Neural progenitor cell (in vitro differentiated cells): ENCODE data around the gene POU6F2. TPM values are rescaled to one million over a fixed set of nuclear protein-coding genes. Genes with fewer than 3 reads are reported as not detected.

Experiments used
- DNase-seq: peaks from one replicate; pipeline ENCODE4 v3.0.0-alpha.2; 2016; ENCODE audit warnings: low spot score
- H2AFZ ChIP-seq: fragments of 200-600 bp; sonication (generic); replicated peaks from 2 replicates; pipeline ENCODE4 v1.6.1; 2016; ENCODE audit warnings: antibody characterized with exemption
- H3F3A ChIP-seq: fragments of 200-600 bp; sonication (generic); 2 replicates; pipeline ENCODE4 v1.6.1; 2016; ENCODE audit warnings: antibody characterized with exemption, low read depth
- H3K27ac ChIP-seq: fragments of 200-600 bp; sonication (generic); 2 replicates; pipeline ENCODE4 v1.5.1; 2016; ENCODE audit warnings: mild to moderate bottlenecking
- H3K27me3 ChIP-seq: fragments of 200-600 bp; sonication (generic); 2 replicates; pipeline ENCODE4 v1.6.1; 2016; ENCODE audit warnings: mild to moderate bottlenecking, moderate library complexity
- H3K36me3 ChIP-seq: fragments of 200-600 bp; sonication (generic); 2 replicates; pipeline ENCODE4 v1.5.1; 2016
- H3K4me1 ChIP-seq: fragments of 200-600 bp; sonication (generic); 2 replicates; pipeline ENCODE4 v1.6.1; 2016; ENCODE audit warnings: mixed run types
- H3K4me2 ChIP-seq: fragments of 200-600 bp; sonication (generic); 2 replicates; pipeline ENCODE4 v1.6.1; 2016
- H3K4me3 ChIP-seq: fragments of 200-600 bp; sonication (generic); 2 replicates; pipeline ENCODE4 v1.5.1; 2016
- H3K79me2 ChIP-seq: fragments of 200-600 bp; sonication (generic); 2 replicates; pipeline ENCODE4 v1.6.1; 2016; ENCODE audit warnings: low read depth
- H3K9ac ChIP-seq: fragments of 200-600 bp; sonication (generic); 2 replicates; pipeline ENCODE4 v1.6.1; 2016
- H3K9me3 ChIP-seq: fragments of 200-600 bp; sonication (generic); 2 replicates; pipeline ENCODE4 v1.5.1; 2016; ENCODE audit warnings: low read depth
- H4K20me1 ChIP-seq: fragments of 200-600 bp; sonication (generic); 2 replicates; pipeline ENCODE4 v1.6.1; 2016; ENCODE audit warnings: low read depth
- H3K27ac Mint-ChIP-seq: 3 replicates; pipeline ENCODE4 v1.8.0; 2021; ENCODE audit warnings: mixed read lengths
- H3K27me3 Mint-ChIP-seq: 2 replicates; pipeline ENCODE4 v1.8.0; 2022; ENCODE audit warnings: low read depth, mild to moderate bottlenecking, inconsistent platforms, moderate library complexity, mixed read lengths; ENCODE audit not compliant: insufficient read depth
- H3K36me3 Mint-ChIP-seq: 3 replicates; pipeline ENCODE4 v1.8.0; 2021; ENCODE audit warnings: mixed read lengths
- H3K4me1 Mint-ChIP-seq: 3 replicates; pipeline ENCODE4 v1.8.0; 2021; ENCODE audit warnings: mixed read lengths
- H3K4me3 Mint-ChIP-seq: 3 replicates; pipeline ENCODE4 v1.8.0; 2021; ENCODE audit warnings: mild to moderate bottlenecking, moderate library complexity, mixed read lengths
- H3K9me3 Mint-ChIP-seq: 3 replicates; pipeline ENCODE4 v1.8.0; 2020; ENCODE audit warnings: mixed read lengths
- EZH2 ChIP-seq: fragments of 200-600 bp; sonication (generic); IDR thresholded peaks from 2 replicates; pipeline ENCODE4 v1.6.1; 2017; ENCODE audit warnings: antibody characterized with exemption, mild to moderate bottlenecking, moderate library complexity
- EZH2phosphoT487 ChIP-seq: fragments of 200-600 bp; sonication (generic); IDR thresholded peaks from 2 replicates; pipeline ENCODE4 v1.6.1; 2017; ENCODE audit warnings: antibody characterized with exemption
- total RNA-seq: library from RNA; depleted of rRNA; stranded (reverse); fragments of >200 nt; gene quantifications from 2 replicates; pipeline ENCODE4 v1.2.3, GENCODE V29; 2015; ENCODE audit warnings: low replicate concordance
- TF ChIP-seq, protein P1 (sequence below): fragments of 200-600 bp; sonication (generic); IDR thresholded peaks from 2 replicates; pipeline ENCODE4 v1.5.1; 2017; ENCODE audit warnings: antibody characterized with exemption, mild to moderate bottlenecking

Gene POU6F2
- total RNA-seq: 3.4 and 4.0 TPM in 2 replicates

DNA sequence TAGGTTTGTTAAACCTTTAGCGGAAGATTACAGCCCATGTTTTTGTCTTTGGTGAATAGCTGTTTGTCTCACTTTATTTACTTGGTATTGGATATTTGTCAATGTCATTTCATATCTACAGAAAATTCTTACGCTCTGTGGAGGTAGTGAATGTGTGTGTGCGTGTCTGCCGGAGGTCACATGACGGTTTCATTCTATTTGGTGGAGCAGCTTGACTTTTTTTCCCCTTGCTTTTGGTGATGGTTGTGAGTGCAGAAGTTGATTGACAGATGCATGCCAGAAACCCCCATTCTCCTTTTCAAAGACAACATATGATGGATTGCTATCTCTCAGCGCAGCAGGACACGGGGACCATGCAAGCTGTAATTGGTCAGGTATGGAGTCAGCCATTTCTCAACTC lies at the start of gene POU6F2:
Gene POU6F2, plus strand, starts transcription at position 225 of the 400 bp plus-strand sequence. Its CDS starts 45 bp downstream, at position 270.
- Mint-ChIP-seq H3K27ac (peak within 1 kb of the TSS; percentile 31), H3K4me3 (peak within 1 kb of the TSS; percentile 22), H3K27me3 (peaks cover 2% of the 10 kb centered on the region), H3K9me3 (no peaks in the 10 kb centered on the region), H3K36me3 (no peaks in the 10 kb centered on the region), H3K4me1 (peaks cover 16% of the 10 kb centered on the region)
- TF ChIP-seq, protein P1, sequence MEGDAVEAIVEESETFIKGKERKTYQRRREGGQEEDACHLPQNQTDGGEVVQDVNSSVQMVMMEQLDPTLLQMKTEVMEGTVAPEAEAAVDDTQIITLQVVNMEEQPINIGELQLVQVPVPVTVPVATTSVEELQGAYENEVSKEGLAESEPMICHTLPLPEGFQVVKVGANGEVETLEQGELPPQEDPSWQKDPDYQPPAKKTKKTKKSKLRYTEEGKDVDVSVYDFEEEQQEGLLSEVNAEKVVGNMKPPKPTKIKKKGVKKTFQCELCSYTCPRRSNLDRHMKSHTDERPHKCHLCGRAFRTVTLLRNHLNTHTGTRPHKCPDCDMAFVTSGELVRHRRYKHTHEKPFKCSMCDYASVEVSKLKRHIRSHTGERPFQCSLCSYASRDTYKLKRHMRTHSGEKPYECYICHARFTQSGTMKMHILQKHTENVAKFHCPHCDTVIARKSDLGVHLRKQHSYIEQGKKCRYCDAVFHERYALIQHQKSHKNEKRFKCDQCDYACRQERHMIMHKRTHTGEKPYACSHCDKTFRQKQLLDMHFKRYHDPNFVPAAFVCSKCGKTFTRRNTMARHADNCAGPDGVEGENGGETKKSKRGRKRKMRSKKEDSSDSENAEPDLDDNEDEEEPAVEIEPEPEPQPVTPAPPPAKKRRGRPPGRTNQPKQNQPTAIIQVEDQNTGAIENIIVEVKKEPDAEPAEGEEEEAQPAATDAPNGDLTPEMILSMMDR: no peak
- Histone ChIP-seq H3F3A (no peaks in the 10 kb centered on the region), H3K27me3 (peaks cover 26% of the 10 kb centered on the region), H3K4me2 (peak within 1 kb of the TSS; percentile 80), H3K79me2 (no peaks in the 10 kb centered on the region), H3K4me1 (peaks cover 12% of the 10 kb centered on the region), H3K9ac (no peak within 1 kb of the TSS), H3K9me3 (no peaks in the 10 kb centered on the region), H3K36me3 (no peaks in the 10 kb centered on the region), H3K4me3 (no peak within 1 kb of the TSS), H3K27ac (no peak within 1 kb of the TSS), H2AFZ (peak within 1 kb of the TSS; percentile 97), H4K20me1 (no peaks in the 10 kb centered on the region)
- no peak for DNase-seq

DNA sequence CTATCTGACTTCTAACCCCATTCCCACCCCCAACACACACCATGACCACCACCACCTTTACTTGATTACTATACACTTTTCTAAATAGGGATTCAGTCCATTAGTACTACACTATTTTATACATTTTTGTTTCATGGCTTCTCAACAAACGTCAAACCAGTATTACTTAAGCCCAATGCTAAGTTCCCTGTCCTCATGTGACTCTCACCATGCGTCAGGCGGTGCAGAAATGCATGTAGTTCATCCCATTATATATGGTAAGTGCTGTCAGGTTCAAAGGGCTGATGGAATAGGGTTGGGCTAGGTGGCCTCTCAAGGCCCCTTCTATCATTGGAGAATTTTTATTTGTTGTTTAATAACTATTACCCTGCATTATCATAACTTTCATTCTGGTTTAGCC lies 49.2 kb upstream of the POU6F2 start:
- Histone ChIP-seq H3K9ac (no peak overlapping the region), H3F3A (no peaks in the 10 kb centered on the region), H3K27ac (no peak overlapping the region), H3K4me1 (peaks cover 7% of the 10 kb centered on the region), H3K4me2 (no peak overlapping the region), H4K20me1 (no peaks in the 10 kb centered on the region), H2AFZ (no peak overlapping the region), H3K9me3 (no peaks in the 10 kb centered on the region), H3K79me2 (no peaks in the 10 kb centered on the region), H3K36me3 (no peaks in the 10 kb centered on the region), H3K4me3 (no peak overlapping the region), H3K27me3 (no peaks in the 10 kb centered on the region)
- H3K36me3 Mint-ChIP-seq: no peaks in the 10 kb centered on the region
- TF ChIP-seq EZH2 (no peak), EZH2phosphoT487 (no peak)
- TF ChIP-seq, protein P1: no peak
- H3K27ac Mint-ChIP-seq: peak overlapping the region; percentile 19
- H3K27me3 Mint-ChIP-seq: no peaks in the 10 kb centered on the region
- peaks cover 27% of the 10 kb centered on the region for H3K4me1 Mint-ChIP-seq
- H3K9me3 Mint-ChIP-seq: no peaks in the 10 kb centered on the region
- no peak for DNase-seq
- H3K4me3 Mint-ChIP-seq: no peak overlapping the region

DNA sequence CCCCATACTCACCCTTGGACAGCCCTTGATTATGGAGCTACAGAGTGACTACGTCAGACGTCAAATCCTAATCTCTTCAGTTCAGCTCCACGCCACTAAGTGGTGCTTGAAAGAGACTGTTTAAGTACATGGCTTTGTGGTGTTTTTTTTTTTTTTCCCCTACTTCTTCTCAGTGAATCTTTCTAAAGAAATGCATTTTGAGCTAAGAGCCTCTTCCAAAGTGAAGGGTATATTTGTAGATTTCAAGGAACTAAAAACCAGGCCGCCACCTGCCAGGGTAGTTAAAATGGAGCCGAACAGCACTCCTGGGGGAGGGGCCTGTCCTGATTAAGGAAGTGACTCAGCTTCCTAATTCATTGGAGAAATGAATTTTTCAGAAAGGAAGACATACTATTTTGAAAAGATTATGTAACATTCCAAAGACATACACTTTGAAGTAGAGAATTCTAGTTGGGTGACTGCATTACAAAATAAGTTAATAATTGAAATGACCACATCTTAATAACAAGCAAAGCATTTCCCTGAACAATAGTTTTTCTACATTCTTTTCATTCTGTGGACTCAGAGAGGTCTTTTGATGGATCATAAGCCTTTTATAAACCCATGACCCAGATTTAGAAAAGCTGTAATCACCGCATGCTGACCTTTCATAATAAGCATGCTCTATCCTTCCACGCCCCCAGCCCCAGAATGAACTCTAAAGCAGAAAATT lies 48.1 kb upstream of the POU6F2 start:
- H3K79me2 ChIP-seq: no peaks in the 10 kb centered on the region
- TF ChIP-seq EZH2phosphoT487: no peak
- TF ChIP-seq, protein P1: peak; percentile 13
- TF ChIP-seq EZH2: no peak
- peaks cover 31% of the 10 kb centered on the region for H3K4me1 Mint-ChIP-seq
- H3K27me3 ChIP-seq: no peaks in the 10 kb centered on the region
- H4K20me1 ChIP-seq: no peaks in the 10 kb centered on the region
- no peak overlapping the region for H3K4me2 ChIP-seq
- H3K27ac Mint-ChIP-seq: peak overlapping the region; percentile 19
- no peak for DNase-seq
- H3K36me3 Mint-ChIP-seq: no peaks in the 10 kb centered on the region
- H3K36me3 ChIP-seq: no peaks in the 10 kb centered on the region
- no peaks in the 10 kb centered on the region for H3K27me3 Mint-ChIP-seq
- H3F3A ChIP-seq: no peaks in the 10 kb centered on the region
- H3K27ac ChIP-seq: no peak overlapping the region
- H3K9me3 Mint-ChIP-seq: no peaks in the 10 kb centered on the region
- H3K4me3 ChIP-seq: no peak overlapping the region
- H2AFZ ChIP-seq: peak overlapping the region; percentile 30
- peaks cover 7% of the 10 kb centered on the region for H3K4me1 ChIP-seq
- no peak overlapping the region for H3K9ac ChIP-seq
- no peak overlapping the region for H3K4me3 Mint-ChIP-seq
- no peaks in the 10 kb centered on the region for H3K9me3 ChIP-seq
